ENCODE data around the gene GPR12. TPM values are rescaled to one million over a fixed set of nuclear protein-coding genes. Genes with fewer than 3 reads are reported as not detected.

Gene GPR12, protein sequence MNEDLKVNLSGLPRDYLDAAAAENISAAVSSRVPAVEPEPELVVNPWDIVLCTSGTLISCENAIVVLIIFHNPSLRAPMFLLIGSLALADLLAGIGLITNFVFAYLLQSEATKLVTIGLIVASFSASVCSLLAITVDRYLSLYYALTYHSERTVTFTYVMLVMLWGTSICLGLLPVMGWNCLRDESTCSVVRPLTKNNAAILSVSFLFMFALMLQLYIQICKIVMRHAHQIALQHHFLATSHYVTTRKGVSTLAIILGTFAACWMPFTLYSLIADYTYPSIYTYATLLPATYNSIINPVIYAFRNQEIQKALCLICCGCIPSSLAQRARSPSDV
- 1.1 and 1.5 TPM in 2 replicates for polyA plus RNA-seq (2014; cell fraction: cytosol; rRNA removed)
- 1.1 and 2.0 TPM in 2 replicates for polyA plus RNA-seq (2014; cell fraction: nucleus; rRNA removed)

- peak; percentile 9 for DNase-seq (ENCODE audit: low spot score)
Observed at GRCh38 chr13:26759907-26760831, at the start of gene GPR12. Gene GPR12 (minus strand): TSS chr13:26760786. CDS start chr13:26759827, 959 bp downstream.

DNA sequence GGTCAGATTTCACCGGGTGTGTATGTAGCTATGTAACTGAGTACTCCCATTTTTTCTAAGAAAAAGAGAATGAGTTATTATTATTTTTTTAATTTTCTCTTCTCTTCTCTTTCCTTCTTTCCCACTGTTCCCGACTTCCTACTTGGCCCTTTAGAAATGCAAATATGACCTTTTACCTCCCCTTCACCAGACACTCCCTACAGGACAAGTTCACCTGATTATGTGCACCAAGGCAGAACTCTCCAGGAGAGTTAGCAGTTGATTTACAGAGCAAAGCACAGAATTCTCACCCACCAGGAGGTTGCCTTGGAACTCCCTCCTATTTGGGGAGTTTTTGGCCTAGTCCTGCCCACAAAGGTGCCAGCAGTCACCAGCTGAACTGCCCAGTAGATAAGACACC, 49.5 kb upstream of the GPR12 start:
- no peak for DNase-seq (ENCODE audit: low spot score)

DNA sequence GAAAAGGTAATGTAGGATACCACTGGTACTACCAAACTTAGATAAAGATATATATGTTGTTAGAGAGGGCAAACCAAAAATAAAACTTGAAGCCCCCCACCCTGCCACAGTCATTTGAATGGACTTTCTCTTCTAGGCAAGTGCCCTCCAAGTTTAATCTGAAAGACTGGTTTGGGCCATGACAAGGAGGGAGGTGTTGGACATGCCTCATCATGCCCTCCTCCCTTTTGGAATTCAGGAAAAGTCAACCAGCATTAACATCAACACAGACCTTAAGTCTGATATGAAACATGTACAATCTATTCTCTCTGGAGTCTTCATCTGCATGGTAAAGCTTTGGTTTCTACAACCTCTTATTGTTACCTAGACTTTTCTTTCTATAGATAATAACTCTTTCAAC, 46.3 kb upstream of the GPR12 start:
- no peak for DNase-seq (ENCODE audit: low spot score)

GRCh38 chr13:26787961-26788360, 27.4 kb upstream of the GPR12 start:
- no peak for DNase-seq (ENCODE audit: low spot score)

DNA sequence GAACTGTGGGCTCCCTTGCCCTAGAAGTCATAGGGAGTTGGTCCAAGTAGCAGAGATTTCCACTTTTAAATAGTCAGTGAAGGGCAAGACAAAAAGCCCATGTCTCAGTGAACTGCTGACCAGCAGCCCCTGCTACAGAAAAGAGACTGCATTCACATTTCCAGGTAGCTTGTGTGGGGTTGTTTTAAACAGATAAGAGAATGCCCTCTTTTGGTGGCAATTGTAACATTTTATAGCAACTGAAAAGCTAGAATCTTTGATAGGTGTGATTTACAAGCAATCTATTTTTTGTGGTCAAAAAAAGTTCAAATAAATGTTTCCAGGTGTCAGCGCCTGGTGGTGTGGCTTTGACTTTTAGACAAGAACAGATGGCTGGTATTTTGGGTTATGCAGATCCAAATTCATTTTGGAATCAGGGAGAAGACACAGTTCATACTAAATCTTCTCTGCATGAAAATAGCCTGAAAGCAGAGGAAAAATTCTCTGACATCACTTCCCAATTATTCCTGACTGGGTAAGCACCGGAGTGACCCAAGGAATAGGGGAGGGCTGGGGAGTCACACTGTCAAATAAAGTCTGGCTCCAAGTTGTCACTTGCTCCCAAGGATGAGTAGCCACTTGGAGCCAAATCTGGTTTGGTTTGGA, 26.2 kb upstream of the GPR12 start:
- no peak for DNase-seq (ENCODE audit: low spot score)

DNA sequence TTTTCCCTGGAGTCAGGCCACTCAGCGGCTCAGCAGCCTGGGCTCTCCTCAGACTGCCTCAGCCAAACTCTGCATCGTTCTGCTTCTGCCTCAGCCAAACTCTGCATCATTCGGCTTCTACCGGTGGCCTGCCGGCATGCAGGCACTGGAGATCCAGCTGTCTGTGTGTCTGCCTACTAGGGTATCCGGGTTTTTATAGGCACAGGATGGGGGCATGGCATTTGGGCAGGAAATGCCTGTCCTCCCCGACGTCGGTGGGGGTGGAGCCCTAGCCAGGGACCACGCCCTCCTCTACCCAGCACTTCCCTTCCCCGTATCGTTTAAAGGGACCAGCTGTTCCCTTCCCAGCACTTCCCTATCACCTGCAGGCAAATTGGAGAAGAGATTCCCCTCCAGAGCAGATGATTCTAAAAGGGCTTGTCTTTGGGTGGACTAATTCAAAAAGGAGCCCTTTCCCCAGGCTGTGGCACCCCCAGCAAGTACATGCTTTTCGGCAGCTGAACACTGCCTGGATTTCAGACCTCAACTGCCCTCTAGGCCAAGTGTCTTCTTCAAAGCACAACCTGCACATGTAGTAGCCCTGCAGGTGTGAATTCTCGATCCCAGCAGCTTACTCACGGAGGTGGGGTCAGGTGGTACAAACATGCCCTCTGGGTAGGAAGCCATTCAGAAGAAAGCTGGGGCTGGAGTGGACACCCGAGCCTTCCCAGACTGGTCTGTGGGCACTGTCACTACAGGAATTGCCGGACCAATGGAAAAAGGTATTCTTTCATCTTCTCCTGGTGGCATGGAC, 25.4 kb upstream of the GPR12 start:
- DNase-seq (ENCODE audit: low spot score) = peak; percentile 6

DNA sequence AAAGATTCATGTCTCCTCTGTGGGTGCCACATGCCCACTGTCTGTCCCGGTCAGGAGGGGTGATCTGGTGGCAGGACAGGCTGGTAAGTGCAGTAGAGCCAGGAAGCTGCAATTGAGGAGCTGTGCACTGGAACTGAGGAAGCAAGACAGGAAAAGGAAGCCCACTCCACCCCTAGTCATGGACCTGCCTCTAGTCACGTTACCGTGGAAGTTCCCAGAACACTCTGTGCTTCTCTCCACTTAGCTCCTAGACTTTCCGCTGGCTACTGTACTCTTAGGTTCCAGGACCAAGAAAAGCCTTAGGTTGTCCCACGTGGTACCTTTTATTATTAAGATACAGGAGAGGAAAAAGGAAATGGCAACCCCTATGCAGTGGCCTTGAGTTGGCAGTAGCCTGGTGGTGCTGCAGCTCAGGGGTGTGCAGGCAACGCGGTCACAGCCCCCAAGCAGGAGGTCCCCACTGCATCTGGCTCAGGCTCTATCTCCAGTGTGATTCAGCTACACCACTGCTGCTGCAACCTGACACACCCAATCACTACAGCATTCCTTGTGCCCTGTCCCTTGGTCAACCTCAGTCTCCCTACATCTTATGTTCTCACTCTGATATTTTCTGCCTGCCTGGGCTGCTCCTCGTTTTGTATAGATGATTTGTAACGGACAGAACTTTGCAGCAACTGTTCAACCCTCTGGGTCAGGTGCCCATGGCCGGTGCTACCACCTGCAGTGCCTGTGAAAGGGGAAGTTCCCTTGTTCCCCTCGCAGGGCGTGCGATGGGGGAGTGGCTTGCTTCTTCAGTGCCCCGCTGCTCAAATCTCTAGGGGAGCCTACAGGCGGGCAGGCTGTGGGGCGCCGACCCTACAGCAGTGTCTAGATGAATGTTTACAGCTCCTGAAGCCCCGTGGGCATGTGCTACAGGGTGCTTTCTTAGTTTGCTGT, 24.4 kb upstream of the GPR12 start:
- DNase-seq (ENCODE audit: low spot score) = no peak

DNA sequence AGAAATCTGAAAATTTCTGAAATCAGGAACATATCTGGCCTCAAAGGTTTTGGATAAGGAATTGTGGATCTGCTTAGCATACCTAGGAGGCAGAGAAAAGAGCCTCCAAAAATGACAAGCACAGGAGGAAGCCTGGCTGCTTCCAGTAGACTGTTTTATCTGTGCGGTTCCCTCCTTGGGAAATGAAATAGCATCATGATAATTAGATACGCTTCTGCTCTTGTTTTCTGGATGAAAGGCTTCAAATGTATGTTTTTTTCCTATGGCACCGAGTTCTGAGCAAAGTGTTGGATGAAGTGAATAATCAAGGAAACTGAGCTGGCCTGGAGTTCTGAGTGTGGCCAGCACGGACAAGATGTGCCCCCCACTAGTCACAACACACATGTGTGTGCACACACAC, 19.8 kb upstream of the GPR12 start:
- no peak for DNase-seq (ENCODE audit: low spot score)

- DNase-seq (ENCODE audit: low spot score) = no peak
Observed at GRCh38 chr13:26779321-26779720, 18.7 kb upstream of the GPR12 start.

DNA sequence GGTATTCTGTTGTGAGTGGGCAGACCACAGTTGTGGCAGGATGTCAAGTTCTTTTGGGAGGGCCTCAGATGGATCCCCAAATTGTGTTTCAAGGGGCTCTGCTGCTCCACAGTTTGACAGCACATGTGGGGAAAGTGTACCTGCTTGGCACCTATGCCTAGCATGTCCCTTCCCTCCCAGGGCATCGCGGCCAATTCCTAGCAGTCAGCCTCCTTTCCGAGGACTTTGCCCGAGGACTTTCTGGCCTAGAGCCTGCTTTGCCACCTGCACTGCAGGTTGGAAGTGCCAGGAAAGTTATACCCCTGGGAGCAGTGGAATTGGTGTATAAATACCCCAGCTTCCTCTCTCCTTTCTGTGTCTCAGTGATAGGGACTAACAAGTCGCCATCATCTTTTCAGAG, 11.9 kb upstream of the GPR12 start:
- no peak for DNase-seq (ENCODE audit: low spot score)

DNA sequence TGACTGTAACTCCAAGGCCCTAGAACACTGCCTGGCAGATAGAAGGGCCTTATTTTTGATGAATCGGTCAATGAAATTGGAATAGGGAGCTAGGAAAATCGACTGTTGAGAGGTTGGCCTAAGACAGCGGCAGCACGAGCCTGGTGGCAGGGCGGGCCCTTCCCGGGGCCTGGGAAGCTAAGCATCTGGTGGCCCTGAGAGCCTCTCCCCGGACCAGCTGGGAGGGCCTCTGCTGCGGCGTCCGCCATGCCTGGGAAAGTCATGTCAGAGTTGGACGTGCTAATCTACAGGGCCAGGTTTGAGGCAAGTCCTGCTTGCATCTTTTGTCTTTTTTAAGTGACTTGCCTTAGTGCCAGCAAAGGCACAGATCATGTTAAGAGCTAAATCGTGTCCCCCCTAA, 11.2 kb upstream of the GPR12 start:
- peak; percentile 17 for DNase-seq (ENCODE audit: low spot score)

GRCh38 chr13:26762745-26763345, 2.3 kb upstream of the GPR12 start:
- DNase-seq (ENCODE audit: low spot score) = no peak

- DNase-seq (ENCODE audit: low spot score) = no peak
Observed at GRCh38 chr13:26760832-26761582, 421 bp upstream of the GPR12 start.

GRCh38 chr13:26759249-26759906, 1.2 kb downstream of the GPR12 start:
- no peak for DNase-seq (ENCODE audit: low spot score)

DNA sequence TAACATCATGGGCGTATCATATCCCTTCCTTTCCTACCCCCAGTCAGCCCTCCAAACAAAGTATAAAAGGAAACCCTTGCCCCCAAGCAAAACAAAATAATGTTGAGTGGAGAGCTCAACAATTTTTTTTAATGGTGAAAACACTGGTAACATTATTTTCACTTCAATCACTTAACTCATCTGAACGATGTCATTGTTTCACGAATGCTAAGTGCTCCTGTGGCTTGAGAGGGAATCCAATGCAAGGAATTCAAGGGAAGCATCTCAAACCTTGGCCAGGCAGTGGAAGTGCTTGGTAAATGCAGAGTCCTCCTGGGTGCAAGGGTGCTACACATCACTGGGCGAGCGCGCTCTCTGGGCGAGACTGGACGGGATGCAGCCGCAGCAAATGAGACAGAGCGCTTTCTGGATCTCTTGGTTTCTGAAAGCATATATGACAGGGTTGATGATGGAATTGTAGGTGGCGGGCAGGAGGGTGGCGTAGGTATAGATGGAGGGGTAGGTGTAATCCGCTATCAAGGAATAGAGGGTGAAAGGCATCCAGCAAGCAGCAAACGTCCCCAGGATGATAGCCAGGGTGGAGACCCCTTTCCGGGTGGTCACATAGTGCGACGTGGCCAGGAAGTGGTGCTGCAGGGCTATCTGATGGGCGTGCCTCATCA, 2.0 kb downstream of the GPR12 start:
- DNase-seq (ENCODE audit: low spot score) = no peak

DNA sequence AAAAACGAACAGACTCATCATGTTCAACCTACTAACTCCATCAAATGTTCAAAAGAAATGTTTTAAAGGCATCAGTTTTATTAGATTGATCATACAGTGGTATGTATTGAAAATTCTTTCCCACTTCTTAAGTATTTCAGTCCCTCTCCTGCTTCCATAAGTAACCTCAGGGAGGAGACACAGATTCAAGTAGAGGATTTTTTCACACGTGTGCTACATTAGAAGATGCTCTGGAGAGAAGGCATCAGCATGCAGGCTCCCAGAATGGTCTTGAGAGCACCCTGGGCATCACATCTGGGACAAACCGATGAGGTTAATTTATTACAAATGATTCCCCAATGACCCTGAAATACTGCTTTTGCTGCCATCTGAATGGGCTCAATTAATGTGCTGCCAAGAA, 3.6 kb downstream of the GPR12 start:
- DNase-seq (ENCODE audit: low spot score) = no peak

GRCh38 chr13:26752671-26753070, 7.9 kb downstream of the GPR12 start:
- no peak for DNase-seq (ENCODE audit: low spot score)

- DNase-seq (ENCODE audit: low spot score) = no peak
Observed at GRCh38 chr13:26749905-26750304, 10.7 kb downstream of the GPR12 start.

Measured in SK-N-DZ (cell line).